ENCODE results near the gene PIEZO2.
A peak's percentile ranks its signal among the peaks of the same experiment; 100 is the strongest.

PIEZO2 gene

DNA sequence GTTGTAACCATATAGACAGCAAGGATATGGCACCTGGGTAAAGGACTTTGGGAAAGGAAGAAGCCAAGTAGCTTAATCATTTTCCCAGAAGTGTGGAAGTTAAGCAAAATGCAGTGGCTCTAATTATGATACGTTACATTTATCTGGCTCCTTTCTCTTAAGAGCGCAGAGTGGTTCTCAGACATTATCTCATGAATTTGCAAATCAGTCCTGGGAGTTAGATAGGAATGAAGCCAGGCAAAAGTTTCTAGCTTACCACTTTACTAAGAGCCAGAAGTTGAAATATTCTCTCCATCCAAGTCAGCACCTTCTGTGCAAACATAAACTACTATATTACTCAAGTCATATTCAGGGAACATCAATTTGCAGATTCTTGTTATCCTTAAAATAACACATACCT is 10.9 kb upstream of the PIEZO2 start:
- TF ChIP-seq ZFX (IDR thresholded peaks at IDR 0.05) = no peak
- no peak overlapping the region for H3K27ac ChIP-seq

- H3K27ac ChIP-seq = no peak overlapping the region
- TF ChIP-seq ZFX (IDR thresholded peaks at IDR 0.05) = no peak
- TF ChIP-seq, protein P1, sequence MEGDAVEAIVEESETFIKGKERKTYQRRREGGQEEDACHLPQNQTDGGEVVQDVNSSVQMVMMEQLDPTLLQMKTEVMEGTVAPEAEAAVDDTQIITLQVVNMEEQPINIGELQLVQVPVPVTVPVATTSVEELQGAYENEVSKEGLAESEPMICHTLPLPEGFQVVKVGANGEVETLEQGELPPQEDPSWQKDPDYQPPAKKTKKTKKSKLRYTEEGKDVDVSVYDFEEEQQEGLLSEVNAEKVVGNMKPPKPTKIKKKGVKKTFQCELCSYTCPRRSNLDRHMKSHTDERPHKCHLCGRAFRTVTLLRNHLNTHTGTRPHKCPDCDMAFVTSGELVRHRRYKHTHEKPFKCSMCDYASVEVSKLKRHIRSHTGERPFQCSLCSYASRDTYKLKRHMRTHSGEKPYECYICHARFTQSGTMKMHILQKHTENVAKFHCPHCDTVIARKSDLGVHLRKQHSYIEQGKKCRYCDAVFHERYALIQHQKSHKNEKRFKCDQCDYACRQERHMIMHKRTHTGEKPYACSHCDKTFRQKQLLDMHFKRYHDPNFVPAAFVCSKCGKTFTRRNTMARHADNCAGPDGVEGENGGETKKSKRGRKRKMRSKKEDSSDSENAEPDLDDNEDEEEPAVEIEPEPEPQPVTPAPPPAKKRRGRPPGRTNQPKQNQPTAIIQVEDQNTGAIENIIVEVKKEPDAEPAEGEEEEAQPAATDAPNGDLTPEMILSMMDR (conservative IDR thresholded peaks at IDR 0.05) = no peak
These were observed 10.5 kb upstream of the PIEZO2 start for GRCh38 chr18:11159844-11160243.

DNA sequence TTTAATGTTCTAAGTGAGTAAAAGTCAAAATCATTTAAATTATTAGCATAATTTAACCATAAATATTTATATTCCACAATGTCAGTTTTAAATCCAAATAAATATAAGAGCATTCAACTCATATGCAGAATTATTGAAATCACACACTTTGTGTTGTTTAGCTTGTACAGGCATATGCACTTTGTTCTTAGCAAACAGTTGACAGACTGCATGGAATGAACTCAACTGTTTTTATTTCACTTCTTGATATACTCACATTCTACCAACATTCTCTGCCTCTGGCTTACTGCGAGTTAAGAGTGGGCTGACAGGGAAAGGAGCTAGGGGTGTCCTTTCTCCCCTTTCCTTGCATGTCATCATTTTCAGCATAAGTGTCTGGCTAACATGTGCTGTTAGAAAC is 7.6 kb upstream of the PIEZO2 start:
- TF ChIP-seq, protein P1 (conservative IDR thresholded peaks at IDR 0.05) = no peak
- no peak for TF ChIP-seq ZFX (IDR thresholded peaks at IDR 0.05)
- no peak overlapping the region for H3K27ac ChIP-seq

DNA sequence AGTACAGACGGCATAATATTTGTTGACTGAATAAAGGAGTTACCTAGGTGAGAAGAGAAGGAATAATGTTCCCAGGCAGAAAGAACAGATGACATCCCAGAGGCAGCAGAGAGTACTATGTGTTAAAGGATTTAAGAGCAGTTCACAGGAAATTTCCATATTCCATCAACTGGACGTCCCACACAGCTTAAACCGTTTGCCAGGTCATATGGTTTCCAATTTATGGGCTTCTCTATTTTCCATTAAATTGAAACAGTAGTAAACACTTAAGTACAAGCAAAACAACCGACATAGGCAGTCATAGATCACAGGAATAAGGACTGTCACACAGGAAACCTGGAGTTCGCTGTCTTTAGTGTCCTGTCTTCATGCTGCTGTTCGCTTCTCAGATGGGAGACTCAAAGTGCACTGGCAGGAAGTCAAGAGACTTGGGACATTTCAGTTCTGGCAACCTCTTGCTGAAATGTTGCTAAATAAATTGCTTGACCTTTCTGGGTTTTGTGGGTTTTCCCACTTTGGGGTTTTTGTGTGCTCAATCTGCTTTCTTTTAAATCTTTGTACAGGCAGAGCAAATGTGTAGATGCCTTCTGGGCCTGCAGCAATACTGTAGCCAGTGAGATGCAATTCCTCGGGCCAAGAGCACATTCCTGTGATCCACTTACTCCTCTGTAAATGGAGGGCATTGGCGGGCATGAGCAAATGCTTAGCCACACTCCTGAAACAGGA is 5.8 kb upstream of the PIEZO2 start:
- TF ChIP-seq, protein P1 (conservative IDR thresholded peaks at IDR 0.05) = no peak
- TF ChIP-seq ZFX (IDR thresholded peaks at IDR 0.05) = no peak
- no peak overlapping the region for H3K27ac ChIP-seq

GRCh38 chr18:11154368-11154989 is 5.1 kb upstream of the PIEZO2 start:
- H3K27ac ChIP-seq = no peak overlapping the region
- no peak for TF ChIP-seq ZFX (IDR thresholded peaks at IDR 0.05)
- TF ChIP-seq, protein P1 (conservative IDR thresholded peaks at IDR 0.05) = peak; percentile 77

DNA sequence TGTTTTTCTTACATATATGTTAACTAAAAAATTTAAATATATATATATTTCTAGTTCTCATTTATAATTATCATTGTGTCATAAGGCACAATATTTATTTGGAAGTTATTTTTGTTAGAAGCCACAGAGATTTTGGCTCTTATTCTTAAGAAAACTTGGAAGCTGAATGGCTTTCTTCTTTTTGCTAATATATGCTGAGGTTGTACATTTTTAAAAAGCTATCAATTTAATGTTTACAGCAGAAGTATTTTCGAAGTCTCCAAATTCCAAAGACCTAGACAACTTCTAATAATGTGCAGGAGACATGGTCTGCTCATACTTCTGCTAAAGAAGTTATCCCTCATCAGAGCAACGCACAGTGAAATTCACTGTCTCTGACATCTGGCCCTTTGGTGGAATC is 3.7 kb upstream of the PIEZO2 start:
- no peak for TF ChIP-seq ZFX (IDR thresholded peaks at IDR 0.05)
- TF ChIP-seq, protein P1 (conservative IDR thresholded peaks at IDR 0.05) = no peak
- no peak overlapping the region for H3K27ac ChIP-seq

- no peak overlapping the region for H3K27ac ChIP-seq
- no peak for TF ChIP-seq ZFX (IDR thresholded peaks at IDR 0.05)
- TF ChIP-seq, protein P1 (conservative IDR thresholded peaks at IDR 0.05) = no peak
These were observed 874 bp upstream of the PIEZO2 start for GRCh38 chr18:11150271-11150615.

Measured in C4-2B (cell line).